HEK293T (cell line): ENCODE data around the gene COMMD9.

ENCODE experiments used
- BHLHE40 ChIP-seq: fragments of 450-650 bp; IDR thresholded peaks from 2 replicates; pipeline ENCODE4 v1.6.1; 2016; ENCODE audit warnings: mild to moderate bottlenecking, moderate library complexity, borderline replicate concordance
- ELF4 ChIP-seq: fragments of 450-650 bp; IDR thresholded peaks from 2 replicates; pipeline ENCODE4 v1.6.1; 2017; ENCODE audit warnings: antibody characterized with exemption
- FOXA1 ChIP-seq: fragments of 450-650 bp; IDR thresholded peaks from 2 replicates; pipeline ENCODE4 v1.6.1; 2016; ENCODE audit warnings: mild to moderate bottlenecking
- L3MBTL2 ChIP-seq: fragments of 450-650 bp; conservative IDR thresholded peaks from 2 replicates; pipeline ENCODE4 v1.6.1; 2016; ENCODE audit warnings: mild to moderate bottlenecking
- LEF1 ChIP-seq: fragments of 450-650 bp; IDR thresholded peaks from 2 replicates; pipeline ENCODE4 v1.6.1; 2017; ENCODE audit warnings: mild to moderate bottlenecking, borderline replicate concordance
- NFRKB ChIP-seq: fragments of 450-650 bp; IDR thresholded peaks from 2 replicates; pipeline ENCODE4 v1.6.1; 2016; ENCODE audit warnings: mild to moderate bottlenecking, moderate library complexity
- PKNOX1 ChIP-seq: fragments of 450-650 bp; IDR thresholded peaks from 2 replicates; pipeline ENCODE4 v1.6.1; 2016
- SP1 ChIP-seq: fragments of 450-650 bp; IDR thresholded peaks from 2 replicates; pipeline ENCODE4 v1.6.1; 2017
- SUZ12 ChIP-seq: fragments of 450-650 bp; IDR thresholded peaks from 2 replicates; pipeline ENCODE4 v1.6.1; 2016; ENCODE audit warnings: mild to moderate bottlenecking
- TARDBP ChIP-seq: fragments of 450-650 bp; IDR thresholded peaks from 2 replicates; pipeline ENCODE4 v1.6.1; 2016

GRCh38 chr11:36266767-36267166, 22.5 kb downstream of the COMMD9 start:
- TF ChIP-seq FOXA1 = no peak
- no peak for TF ChIP-seq LEF1
- TF ChIP-seq NFRKB = no peak
- TF ChIP-seq L3MBTL2 = no peak
- TF ChIP-seq ELF4 = no peak
- TF ChIP-seq SUZ12 = no peak
- no peak for TF ChIP-seq TARDBP
- TF ChIP-seq PKNOX1 = no peak
- no peak for TF ChIP-seq SP1
- TF ChIP-seq BHLHE40 = no peak
